NCI-H2029 (cell line): ENCODE results near the gene TBC1D16.

ENCODE experiments used
- DNase-seq: peaks from one replicate; lab custom pipeline; 2025; lab: John Stamatoyannopoulos, UW

TBC1D16 gene

DNA sequence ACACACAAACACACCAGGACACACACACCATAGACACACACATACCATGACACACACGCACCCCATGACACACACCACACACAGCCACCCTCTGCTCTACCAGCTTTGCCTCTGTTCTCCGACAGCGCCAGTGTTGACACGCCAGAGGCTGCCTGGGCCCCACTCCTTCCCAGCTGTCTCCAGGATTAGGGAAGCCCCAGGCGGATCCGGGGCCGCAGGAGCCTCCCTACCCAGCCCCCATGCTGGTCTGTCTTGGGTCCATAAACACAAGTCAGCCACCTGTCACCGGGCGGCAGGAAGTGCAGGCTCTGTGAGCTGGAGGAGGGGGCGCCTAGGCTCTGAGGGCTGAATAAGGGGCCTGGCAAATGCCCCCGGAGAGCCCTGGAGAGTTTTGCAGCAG lies 10.5 kb downstream of the TBC1D16 start:
- DNase-seq, result peak; percentile 76

- no peak for DNase-seq
Observed at GRCh38 chr17:80024206-80024972, 11.3 kb downstream of the TBC1D16 start.

DNA sequence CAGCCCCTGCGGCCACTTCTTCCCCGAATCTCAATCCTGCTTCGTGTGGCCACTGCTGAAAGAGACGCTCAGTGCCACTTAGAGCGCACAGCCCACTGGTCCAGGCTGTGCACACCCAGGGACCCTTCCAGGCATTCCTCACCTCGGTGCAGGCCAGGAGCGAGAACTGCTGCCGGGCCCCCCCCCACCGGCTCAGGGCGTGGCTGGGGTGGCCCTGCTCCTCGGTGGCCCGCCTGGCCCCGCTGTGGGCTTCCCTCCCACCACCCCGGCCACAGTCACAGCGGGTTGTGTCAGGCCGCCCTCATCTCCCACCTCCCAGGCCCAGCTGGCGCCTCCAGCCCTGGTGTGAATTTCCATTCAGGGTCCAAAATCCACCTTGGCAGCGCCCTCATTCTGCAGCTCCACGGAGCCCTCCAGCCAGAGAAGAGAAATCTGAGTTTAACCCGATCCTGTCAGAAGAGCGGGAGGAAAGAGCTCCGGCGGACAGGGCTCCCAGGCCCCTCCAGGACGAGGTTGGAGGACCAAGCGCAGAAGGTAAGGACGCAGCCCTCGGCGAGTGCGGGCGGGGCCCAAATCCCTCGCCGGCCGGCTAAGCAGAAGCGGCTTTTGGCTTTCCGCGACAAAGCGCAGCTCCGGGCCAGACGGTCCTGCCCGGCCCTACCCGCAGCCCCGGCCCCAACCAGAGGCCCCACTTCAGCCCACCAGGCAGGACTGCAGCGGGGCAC lies 12.0 kb downstream of the TBC1D16 start:
- no peak for DNase-seq

- no peak for DNase-seq
Observed at GRCh38 chr17:80021600-80021999, 14.1 kb downstream of the TBC1D16 start.

DNA sequence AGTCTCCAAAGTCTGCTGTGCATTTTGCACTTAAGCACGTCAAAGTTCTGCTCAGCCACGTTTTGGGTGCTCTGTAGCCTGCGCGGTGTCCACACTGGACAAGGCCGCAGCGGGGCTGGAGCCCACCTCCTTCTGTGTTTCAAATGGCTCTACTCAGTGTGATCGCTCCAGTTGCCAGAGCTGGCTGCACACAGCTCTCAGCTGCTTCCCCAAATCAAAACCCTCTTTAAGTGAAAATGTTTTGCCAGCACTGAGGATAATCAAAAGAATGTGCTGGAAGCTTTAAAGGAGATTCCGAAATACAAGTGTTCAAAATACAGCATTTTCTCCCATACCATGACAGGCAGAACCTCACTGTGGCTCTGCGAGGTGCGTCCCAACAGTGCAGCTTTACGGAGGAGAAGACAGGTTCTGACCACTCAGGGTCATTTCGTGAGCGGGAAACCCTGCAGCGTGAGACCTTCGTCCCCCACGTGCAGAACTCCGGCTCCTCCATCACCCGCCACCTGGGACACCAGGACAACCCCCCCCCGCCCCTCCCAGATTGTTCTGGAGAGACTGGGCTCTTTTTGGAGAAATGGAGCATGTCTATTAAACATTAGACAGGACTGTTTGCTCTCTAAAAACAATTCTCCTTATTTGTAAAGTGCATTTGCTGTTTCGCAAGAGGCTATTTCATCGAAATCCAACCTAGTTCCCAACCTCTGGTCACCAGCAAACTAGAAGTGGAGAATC lies 16.6 kb downstream of the TBC1D16 start:
- DNase-seq, result no peak

- DNase-seq, result no peak
Observed at GRCh38 chr17:80017226-80018010, 18.3 kb downstream of the TBC1D16 start.

DNA sequence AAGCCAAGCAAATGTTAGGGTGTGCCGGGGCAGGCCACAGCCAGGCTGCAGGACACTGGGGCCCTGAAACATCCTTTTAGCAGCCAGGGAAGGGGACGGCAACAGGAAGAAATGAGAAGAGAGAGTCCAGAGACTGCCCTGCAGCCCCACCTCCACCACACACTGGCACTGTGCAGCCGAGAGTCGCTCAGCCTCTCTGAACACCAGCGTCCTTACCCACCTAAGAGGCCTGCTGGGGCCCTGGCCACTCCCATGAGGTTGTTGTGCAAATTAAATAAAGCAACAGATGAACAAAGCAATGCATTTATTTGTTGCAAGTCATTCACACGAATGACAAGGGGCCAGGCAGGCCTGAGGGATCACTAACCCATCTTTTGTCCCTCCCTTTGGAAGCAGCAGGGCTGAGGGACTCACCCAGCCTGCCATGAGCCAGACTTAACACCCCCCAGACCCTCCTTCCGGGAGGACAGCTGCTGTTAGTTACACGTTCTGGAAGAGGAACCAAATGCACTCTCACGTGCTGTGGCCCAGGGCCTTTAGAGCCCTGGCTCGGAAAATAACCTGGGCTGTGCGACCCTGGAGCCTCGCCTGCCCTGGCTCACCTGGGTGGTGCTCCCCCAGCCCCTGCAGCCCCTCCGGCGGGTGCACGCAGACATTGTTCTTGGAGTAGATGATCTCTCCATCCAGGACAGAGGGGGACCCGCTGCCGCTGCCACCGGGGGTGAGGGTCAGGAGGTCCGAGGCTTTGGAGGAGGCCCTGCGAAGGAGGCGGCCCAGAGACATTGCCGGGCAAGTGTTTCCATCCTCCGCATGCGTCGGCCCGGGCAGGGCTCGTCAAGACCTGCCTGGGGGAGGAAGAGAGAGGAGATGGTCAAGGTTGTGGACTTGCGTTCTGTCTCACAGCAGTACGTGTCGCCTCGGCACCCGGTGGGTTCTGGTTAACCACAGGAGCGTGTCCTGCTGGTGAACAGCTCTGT lies 22.6 kb downstream of the TBC1D16 start:
- DNase-seq, result no peak

- no peak for DNase-seq
Observed at GRCh38 chr17:80011989-80012555, 23.6 kb downstream of the TBC1D16 start.

- DNase-seq, result no peak
Observed at GRCh38 chr17:80010283-80010858, 25.3 kb downstream of the TBC1D16 start.

GRCh38 chr17:80009391-80010282 lies 26.0 kb downstream of the TBC1D16 start:
- DNase-seq, result no peak

- DNase-seq, result no peak
Observed at GRCh38 chr17:80008848-80009247, 26.8 kb downstream of the TBC1D16 start.

GRCh38 chr17:80008383-80008840 lies 27.3 kb downstream of the TBC1D16 start:
- DNase-seq, result peak; percentile 91

- no peak for DNase-seq
Observed at GRCh38 chr17:80007939-80008338, 27.7 kb downstream of the TBC1D16 start.

GRCh38 chr17:80006811-80007752 lies 28.6 kb downstream of the TBC1D16 start:
- DNase-seq, result no peak

DNA sequence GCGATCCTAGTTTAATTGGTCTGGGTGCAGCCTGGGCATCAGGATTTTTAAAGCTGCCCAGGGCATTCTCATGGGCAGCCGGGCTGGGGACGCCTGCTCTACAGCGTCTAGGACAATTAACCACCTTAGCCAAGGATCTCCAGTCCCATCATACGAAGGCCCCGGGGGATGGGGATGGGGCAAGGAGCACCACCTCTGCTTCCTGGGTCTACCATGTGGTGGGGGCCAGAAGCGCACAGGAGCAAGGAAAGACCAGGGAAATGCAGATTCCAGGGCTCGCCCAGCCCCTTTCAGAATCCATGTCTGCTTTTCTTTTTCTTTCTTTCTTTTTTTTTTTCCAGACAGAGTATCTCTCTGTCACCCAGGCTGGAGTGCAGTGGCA lies 29.3 kb downstream of the TBC1D16 start:
- no peak for DNase-seq

GRCh38 chr17:80005360-80006338 lies 30.0 kb downstream of the TBC1D16 start:
- DNase-seq, result no peak

DNA sequence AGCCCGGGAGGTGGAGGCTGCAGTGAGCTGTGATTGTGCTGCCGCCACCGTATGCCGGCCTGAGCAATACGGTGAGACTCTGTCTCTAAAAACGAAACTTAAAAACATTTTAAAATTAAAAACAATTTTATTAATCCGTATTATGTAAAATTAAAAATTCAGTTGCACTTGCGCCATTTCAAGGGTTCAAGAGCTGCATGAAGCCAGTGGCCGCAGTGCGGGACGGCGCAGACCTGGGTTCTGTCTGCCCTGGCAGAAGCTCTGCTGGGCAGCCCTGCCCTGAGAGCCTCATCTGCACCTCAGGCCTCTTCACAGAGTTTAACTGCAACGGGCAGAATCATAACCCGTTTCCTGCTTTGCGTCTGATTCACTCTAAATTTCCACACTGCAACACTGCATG lies 31.7 kb downstream of the TBC1D16 start:
- no peak for DNase-seq
